HG03103 (cell line): ENCODE results near the gene BRD3OS.
A peak's percentile ranks its signal among the peaks of the same experiment; 100 is the strongest.

ENCODE experiments used
- ATAC-seq: cut with Tn5 transposase; IDR thresholded peaks from one replicate; pipeline ENCODE4 v1.9.1; 2021; ENCODE audit warnings: low read depth; ENCODE audit not compliant: unreplicated experiment

Gene BRD3OS

GRCh38 chr9:134003237-134003636 lies 22.0 kb upstream of the BRD3OS start:
- ATAC-seq: no peak

- ATAC-seq: no peak
These were observed 21.0 kb upstream of the BRD3OS start for GRCh38 chr9:134004131-134004873.

- ATAC-seq: no peak
These were observed 20.4 kb upstream of the BRD3OS start for GRCh38 chr9:134004881-134005280.

GRCh38 chr9:134005381-134005780 lies 19.9 kb upstream of the BRD3OS start:
- no peak for ATAC-seq

DNA sequence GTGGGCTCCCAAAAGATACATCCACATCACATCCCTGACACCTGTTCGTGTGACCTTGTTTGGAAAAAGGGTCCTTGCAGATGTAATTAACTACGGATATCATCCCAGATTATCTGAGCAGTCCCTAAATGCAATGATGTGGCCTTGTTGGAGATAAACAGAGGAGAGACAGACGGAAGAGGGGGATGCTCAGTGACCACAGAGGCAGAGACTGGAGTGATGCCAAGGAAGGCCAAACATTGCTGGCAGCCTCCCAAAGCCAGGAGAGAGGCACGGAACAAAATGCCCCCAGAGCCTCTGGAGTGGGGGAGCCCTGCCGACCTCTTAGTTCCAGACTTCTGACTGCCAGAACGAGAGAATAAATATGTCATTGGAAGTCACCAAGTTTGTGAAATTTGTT lies 18.1 kb upstream of the BRD3OS start:
- no peak for ATAC-seq

GRCh38 chr9:134007571-134007970 lies 17.7 kb upstream of the BRD3OS start:
- no peak for ATAC-seq

GRCh38 chr9:134010310-134011173 lies 14.7 kb upstream of the BRD3OS start:
- ATAC-seq: no peak

DNA sequence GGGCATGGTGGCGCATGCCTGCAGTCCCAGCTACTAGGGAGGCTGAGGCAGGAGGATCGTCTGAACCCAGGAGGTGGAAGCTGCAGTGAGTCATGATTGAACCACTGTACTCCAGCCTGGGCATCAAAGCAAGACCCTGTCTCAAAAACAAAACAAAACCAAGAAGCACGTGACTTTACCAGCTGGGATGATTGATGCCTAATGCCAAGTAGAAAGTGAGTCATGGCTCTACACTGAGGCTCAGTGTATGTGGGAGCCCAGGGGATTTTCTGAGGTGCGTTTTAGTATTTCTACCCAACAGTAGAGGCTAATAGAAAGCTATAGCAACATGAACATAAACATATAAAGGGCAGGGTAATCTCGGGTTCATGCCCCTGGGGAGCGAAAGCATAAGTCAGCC lies 13.9 kb upstream of the BRD3OS start:
- no peak for ATAC-seq

DNA sequence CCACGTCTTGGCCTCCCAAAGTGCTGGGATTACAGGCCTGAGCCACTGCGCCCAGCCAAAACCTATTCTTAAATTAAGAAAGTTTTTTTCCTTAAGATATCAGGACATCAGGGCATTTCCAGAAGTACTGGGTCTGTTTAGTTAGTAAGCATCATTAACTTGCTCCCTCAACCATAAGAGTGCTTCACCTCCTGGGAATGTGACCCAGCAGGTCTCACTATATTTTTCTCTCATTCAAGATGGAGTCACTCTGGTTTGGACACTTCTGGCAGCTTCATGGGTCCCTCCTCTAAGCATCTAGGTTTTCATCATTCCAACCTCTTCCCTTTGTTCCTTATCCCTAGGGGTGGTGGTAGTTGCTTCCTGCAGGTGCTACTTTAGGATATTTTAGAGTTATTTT lies 10.3 kb upstream of the BRD3OS start:
- ATAC-seq: no peak

DNA sequence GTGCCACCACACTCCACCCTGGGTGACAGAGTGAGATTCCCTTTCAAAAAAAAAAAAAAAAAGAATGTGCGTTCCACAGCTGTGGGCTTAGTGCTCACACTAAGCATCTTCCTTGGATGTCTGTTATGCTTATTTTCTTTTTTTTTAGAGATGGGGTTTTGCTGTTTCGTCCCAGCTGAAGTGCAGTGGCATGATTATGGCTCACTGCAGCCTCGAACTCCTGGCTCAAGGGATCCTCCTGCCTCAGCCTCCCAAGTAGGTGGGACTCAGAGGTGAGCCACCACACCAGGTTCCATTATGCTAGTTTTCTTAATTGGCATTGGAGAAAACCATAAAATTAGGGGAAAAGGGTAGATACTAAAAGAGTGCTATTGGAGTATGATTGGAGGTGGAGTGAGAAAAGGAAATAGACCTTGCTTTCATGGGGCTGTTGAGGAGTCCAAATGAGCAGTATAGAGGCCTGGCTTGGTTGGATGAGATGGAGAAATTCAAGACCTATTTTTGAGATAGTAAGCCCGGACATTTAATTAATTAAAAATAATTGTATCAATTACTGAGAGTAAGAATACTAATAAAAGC lies 978 bp upstream of the BRD3OS start:
- ATAC-seq: no peak

- peak; percentile 34 for ATAC-seq
These were observed 593 bp downstream of the BRD3OS start for GRCh38 chr9:134025606-134026541.

DNA sequence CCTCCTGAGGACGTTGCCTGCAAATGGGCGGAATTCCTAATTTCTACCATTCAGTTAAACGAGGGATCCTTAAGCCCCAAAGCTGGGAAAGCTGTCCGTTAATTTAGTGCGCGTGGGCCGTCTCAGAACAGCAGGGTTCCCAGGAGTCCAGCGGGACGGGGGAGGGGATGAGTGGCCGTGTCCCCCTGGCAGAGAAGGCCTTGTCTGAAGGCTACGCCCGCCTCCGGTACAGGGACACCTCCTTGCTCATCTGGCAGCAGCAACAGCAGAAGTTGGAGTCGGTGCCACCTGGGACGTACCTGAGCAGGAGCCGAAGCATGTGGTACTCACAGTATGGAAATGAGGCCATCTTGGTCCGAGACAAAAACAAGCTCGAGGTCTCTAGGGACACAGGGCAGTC lies 1.3 kb downstream of the BRD3OS start:
- ATAC-seq: no peak

GRCh38 chr9:134026981-134027380 lies 1.7 kb downstream of the BRD3OS start:
- no peak for ATAC-seq

DNA sequence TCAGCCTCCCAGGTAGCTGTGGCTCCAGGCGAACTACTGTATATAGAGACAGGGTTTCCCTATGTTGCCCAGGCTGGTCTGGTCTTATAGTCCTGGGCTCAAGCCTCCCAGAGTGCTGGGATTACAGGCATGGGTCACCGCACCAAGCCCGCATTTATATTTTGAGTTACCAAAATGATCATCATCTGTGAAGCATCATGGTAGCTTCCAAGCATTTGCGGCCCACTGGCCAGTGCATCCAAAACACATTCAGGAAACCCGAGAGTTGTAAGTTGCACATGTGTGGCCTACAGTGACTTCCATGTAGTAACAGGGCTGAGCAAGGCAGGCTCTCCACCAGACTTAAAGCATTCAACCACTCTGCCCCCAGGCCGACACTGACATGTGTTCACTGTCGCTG lies 2.3 kb downstream of the BRD3OS start:
- ATAC-seq: no peak

GRCh38 chr9:134028076-134028475 lies 2.8 kb downstream of the BRD3OS start:
- ATAC-seq: no peak

DNA sequence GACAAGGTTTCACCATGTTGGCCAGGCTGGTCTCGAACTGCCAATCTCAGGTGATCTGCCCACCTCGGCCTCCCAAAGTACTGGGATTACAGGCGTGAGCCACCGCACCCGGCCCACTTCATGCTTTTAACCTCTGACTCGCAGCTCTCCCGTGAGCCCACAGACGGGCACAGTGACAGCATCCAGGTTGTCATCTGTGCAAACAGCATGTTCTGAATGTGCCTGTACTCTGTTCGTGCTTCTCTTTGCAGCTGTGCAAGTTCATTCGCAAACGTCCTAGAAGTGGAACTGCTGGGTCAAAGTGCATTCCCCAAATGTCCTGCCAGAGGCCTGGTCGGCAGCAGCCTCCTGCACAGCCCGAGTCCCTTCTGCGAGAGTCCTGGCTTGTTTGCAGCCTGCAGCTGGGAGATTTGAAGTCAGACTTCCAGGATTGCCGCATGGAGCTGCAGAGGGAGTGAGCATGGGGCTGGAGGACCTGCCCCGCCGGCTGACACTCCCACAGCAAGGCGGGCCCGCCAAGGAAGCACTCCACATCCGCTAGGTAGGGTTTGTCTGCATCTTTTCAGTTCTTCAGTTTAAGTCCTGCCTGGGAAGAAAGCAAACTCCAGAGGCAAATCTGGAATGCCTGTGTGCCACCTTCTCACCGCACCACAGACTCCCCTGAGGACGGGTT lies 3.4 kb downstream of the BRD3OS start:
- no peak for ATAC-seq

- ATAC-seq: no peak
These were observed 4.3 kb downstream of the BRD3OS start for GRCh38 chr9:134029248-134030226.

GRCh38 chr9:134030821-134031470 lies 5.7 kb downstream of the BRD3OS start:
- ATAC-seq: no peak
